ENCODE results near the gene RBMS2.

The RBMS2 gene

DNA sequence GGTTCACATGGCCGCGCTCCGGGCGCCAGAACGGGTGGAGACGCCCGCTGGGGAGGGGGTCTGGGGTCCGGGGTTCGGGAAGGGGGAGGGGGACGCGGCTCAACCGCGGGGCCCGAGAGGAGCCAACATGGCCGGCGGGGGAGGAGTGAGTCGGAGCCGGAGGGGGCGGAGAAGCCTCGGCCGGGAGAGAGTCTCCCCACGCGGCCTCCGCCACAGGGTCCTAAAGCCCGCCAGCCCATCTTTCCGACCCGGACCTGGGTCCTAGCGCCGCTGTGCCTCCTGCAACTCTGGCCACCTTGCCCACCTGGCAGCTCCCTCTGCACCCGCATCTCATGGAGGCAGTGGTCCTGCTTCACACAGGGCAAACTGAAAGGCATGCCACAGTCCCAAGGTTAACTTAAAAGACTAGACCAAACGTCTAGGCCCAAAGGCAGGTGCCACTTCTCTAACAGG lies 108.6 kb downstream of the RBMS2 start, which contains the start of gene BAZ2A:
BAZ2A (minus strand) TSS at position 147 of the 453 bp plus-strand sequence. CDS start 12,796 bp downstream, outside the sequence.
- DNase-seq (ENCODE audit: low read depth in 2 of 2): peak; percentile 75

DNA sequence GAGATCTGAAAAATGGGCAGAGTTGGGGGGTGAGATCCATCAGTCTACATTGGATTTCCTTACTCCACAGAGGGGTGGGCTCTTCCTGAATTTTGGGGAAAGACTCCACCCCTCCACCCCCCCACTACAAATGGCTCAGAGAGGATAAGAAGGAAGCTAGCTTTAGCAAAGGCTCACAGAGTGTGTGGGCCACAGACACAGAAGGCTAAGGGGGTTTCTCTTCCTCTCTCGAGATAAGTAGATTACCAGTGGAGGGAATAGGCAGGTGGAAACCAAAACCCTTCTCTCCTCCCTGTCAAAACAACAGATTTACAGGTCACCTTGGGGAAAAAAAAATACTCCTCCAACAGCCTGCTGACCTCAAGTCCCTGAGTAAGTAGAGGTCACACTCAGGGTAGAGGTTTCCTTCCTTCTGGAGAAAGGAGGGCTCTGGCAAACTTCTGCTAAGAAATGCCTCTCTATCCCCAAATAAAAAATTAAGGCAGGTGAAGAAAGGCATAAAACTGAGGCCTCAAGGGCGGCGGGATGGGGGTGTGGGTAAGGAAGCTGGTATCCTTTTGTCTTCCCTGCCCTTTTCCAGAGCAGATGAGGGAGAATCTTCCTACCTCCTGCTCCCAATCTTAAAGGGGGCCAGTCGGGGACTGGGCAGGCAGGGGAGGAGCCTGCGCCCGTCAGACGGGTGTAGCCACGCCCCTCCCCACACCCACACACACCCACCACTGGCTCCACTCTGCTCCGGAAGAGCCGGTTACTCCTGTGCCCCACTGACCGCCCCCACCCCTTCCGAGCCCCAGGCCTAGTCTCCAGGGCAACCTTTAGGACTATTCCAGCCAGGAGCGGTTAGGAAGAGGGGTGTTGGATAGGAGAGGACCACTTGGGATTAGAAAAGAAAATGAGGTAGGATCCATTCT lies 110.4 kb downstream of the RBMS2 start:
- DNase-seq (ENCODE audit: low read depth in 2 of 2): peak in 1 of 2 donors; percentile 53

DNA sequence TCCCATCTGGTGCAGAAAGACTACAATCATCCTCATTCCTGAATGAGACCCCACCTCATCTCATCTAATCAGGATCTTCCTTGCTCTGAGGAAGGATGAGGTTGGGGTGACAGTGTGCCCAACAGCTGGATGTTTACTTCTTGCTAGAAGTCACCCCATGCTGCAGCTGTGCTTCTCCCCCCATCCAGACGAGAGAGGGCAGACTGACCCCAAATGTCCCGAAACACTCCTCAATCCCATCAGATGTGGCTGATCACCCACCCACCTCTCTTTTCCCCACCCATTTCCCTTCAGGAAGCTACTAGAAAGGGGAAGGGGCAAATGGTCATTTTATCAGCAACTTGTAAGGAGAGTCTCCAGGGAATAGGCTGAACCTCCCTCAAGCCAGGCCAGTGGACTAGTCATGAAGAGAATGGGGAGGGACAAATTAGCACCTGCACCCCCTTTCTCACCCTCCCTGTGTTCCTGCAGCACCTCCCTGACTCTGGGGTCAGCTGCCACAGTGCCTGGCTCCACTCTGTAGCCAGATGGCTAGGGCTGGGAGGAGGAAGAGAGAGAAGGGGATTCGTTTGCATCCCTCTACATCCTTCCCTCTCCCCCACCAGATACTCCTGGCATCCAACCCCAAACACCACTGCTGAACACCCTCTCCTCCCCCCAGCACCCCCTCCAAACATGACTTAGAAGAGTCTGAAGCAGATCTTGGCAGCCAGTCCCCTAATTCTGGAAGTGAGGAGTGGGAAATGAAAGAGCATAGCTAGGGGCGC lies 111.3 kb downstream of the RBMS2 start:
- no peak for DNase-seq (ENCODE audit: low read depth in 2 of 2)

DNA sequence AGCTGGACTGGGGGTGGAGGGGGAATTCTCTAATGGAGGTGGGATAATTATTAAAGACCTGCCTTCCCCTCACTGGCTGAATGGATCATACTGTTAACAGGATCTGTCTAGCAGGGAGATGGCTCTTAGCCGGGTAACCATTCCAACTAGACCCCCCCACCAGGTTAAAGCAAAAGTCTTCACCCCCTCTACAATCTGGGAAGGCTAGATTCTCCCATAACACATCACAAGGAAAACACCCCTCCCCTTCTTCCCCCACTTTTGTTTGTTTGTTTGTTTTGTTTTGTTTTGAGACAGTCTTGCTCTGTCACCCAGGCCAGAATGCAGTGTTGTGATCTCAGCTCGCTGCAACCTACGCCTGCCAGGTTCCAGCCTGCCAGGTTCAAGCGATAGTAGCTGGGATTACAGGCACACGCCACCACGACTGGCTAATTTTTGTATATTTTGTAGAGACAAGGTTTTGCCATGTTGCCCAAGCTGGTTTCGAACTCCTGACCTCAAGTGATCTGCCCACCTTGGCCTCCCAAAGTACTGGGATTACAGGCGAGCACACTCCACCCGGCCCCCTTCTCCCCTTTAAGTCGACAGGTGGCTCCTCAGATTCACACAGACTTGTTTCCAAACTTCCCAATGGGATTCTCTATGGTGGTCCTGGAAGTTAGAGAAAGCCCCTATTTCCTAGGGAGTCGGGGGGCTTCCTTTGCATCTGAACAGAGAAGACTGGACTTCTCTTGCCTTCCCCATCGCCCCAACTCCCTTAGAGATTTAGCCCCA lies 112.0 kb downstream of the RBMS2 start:
- no peak for DNase-seq (ENCODE audit: low read depth in 2 of 2)

DNA sequence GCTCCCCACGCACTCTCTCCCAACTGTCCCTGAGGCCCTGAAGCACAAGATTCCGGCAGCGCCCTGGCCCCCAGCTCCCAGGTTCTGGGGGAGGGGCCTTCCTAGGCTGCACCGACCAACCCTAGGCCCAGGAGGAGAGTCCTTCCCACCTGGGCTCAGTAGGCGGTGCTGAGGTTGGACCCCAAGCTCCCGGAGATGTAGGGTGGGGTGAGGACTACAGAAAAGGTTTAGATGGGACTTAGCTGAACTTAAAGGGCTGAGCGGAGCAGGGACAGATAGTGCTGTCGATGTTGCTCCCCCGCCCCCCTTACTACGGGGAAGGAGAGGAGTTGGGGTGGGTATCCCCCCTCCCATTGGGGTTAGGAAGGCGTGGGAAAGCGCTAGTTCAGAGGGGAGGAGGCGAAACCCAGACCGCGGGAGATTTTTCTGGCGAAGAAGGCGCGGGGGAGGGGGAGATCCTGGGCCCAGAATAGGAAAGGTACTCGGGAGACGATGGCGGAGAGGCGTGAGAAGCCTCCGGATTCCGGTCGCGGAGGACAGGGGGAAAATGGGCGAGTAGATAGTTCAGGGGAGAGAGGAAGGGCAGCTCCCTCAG lies 112.7 kb downstream of the RBMS2 start:
- no peak for DNase-seq (ENCODE audit: low read depth in 2 of 2)

DNA sequence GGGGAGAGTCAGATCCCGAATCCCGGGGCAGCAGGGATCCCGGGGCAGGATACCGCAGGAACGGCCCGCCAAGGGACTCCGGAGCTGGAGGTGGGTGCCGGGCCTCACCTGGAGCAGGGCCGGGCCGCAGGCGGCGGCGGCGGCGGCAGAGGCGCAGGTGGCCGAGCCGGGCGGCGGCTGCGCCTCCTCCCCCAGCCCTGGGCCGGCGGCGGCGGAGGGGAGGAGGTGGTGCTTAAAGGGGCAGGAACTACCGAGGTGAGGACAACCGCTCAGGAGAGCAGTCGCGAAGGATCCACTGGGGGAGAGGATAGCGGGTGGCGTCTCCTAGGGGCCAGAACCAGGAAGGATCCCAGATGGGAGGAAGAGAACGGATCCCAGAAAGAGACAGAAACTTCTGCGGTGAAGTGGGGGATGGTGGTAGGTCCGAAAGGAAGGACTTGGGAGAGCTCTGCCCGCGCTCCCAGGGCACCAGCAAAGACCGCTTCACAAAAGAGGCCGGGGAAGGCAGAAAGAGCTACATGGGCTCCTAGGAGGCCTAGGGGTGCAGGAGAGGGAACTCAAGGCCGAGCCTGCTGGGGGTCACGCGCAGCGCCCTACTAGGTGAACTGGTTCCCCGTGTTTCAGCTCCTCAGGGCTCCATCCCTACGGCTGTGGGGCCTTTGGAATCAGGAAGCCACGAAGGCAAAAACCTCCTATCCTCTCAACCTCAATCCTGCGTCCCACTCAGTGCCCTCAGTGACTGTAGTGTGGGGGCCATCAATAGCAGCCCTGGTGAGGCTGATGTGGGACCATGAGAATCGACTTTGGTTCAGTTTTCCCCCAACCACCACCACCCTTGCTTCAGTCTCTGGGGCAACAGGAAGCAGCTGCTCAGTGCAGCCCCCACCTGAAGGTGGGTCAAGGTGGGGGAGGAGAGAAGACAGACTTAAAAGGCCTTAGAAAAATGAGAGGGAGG lies 113.5 kb downstream of the RBMS2 start:
- DNase-seq (ENCODE audit: low read depth in 2 of 2): peak in 1 of 2 donors; percentile 54

DNA sequence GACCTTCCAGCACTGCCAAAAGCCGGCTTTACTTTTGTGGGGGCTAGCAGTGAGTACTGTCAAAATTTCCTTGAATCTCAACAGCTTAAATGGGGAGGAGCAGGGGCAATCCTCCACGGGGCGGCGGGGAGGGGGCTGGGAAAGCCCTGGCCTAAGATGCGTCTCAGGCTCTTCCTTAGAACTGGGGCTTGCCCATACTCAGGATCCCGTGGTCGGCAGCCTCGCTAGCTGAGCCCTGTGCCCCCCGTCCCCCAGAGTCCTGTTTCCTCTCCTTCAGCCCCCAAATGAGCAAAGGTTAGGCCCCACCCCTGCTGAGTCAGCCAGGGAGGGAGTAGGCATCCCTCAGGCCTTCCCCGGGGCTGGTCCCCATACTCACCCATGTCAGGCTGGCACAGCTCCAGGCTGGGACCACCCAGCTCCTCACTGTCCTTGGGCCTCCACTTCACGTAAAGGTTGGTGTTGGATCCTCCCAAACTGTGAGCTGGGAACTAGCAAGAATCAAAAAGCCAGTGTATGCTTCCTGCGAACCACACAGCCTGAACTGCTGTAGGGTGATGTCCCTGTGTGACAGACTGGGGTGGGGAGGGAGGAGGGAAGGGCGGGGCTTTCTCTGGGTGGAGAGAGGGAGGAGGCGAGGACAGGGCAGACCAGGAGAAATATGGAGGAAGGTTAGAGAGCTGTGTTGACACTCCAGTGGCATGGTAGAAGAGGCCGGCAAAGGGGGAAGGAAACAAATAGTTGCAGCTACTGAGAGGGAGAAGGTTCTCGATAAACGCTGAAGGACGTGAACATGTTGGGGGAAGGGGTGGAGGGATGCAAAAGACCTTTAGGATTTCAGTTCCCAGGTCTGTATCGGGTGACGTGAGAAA lies 114.4 kb downstream of the RBMS2 start:
- DNase-seq (ENCODE audit: low read depth in 2 of 2): peak; percentile 79 to 80

DNA sequence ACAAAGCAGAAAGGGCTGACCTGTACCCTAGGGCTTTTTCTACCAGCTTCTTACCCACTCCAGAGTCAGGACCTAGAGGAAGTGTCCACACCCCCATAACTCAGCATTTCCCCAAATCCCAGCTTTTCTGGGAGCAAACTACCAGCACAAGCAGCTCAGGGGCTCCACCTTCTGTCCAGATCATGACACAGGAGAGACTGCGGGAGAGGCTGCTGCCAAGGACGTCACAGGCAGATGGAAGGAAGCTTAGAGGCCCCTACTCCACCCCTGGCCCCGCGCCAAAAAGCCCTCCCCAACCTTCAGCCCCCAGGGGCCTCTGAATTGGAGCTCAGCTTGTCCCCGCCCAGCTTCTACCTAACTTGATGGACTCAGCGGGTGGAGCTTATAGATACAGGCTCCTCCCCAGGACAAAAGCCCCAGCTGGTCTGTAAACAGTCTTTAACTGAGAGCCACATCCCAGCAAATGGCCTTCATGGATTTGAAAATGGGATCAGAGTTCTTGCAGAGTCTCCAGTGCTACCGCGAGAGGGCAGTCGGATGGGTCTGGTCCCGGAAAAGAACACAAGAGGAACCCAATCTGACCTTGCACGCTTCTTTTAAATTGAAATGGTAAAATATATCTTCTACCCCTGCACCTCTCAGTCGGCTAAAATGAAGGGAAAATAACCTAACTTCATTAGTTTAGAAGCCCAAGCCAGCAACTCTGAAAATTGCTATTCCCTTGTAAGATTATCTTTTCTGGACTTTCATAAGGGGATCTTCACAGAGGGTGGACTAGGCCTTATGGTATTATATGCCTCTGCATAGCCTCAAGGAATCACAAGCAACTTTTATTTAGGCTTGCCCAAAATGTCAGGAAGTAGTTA lies 115.3 kb downstream of the RBMS2 start:
- DNase-seq (ENCODE audit: low read depth in 2 of 2): peak; percentile 81 to 90

DNA sequence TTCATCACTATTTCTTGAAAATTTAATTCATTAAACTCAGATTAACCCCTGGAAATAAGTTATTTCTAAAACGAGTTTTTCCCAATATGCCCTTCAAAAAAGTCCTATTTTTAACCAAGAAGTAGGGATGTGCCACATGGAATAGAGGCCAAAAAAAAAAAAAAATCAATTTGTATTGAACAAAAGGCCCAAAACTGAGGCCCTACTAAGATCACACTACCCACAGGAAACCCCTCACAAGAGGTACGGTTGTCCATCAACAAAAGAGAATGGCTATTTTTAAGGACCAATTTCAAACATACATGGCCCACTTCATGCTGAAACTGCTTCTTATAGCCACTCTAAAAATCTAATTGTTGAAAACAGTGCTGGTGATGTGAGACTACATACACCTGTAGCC lies 116.0 kb downstream of the RBMS2 start:
- DNase-seq (ENCODE audit: low read depth in 2 of 2): no peak

DNA sequence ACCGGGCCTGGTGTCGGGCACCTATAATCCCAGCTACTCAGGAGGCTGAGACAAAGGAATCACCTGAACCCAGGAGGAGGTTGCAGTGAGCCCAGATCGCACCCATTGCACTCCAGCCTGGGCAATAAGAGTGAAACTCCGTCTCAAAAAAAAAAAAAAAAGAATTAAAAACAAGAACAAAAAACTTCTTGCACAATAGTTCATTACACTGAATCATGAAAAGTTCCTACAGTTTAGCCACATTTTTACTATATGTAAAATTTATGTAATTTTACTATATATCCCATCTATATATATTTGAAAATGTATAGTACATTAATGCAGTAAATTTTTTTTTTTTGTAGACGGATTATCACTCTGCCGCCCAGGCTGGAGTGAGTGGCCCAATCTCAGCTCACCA lies 119.6 kb downstream of the RBMS2 start:
- no peak for DNase-seq (ENCODE audit: low read depth in 2 of 2)

DNA sequence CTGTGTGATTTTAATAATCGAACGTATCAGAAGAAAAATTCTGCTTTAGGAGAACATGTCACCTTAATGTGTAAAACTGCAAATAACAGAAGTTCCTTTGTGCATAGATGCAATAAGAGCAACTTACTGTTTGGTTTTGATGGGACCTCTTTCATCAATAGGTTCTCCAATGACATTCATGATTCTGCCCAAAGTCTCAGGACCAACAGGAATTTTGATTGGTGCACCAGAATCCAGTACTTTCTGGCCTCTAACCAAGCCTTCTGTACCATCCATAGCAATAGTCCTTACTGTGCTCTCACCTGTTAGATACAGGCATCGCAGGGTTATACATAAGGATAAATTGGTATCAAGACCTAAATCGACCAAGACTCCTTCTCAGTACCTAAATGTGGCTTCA lies 123.0 kb downstream of the RBMS2 start:
- no peak for DNase-seq (ENCODE audit: low read depth in 2 of 2)

DNA sequence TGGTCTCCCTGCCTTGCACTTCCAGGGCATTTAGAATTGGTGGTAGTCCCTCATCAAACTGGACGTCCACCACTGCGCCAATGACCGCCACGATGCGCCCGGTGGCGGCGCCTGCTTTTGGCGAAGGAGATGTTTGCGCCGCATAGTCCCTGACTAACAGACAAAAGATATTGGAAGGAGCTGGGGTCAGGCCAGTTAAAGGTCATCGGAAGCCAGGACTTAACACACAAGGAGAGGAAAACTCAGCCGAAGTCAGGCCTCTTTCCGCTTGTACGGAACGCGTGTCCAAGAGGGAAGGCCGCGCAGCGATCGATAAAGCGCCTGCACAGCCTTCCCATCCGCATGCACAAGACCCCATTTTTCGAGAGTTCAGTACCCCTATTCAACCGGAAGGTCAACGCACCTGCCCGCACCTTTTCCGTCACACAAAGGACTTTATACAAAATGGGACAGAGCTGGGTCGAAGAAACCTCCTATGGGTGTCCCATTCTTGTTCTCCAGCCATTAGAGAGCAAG lies 123.6 kb downstream of the RBMS2 start:
- DNase-seq (ENCODE audit: low read depth in 2 of 2): no peak
